Measurements from ENCODE around the gene SP140L. TPM values are rescaled to one million over a fixed set of nuclear protein-coding genes. Genes with fewer than 3 reads are reported as not detected.

SP140L gene
- total and polyA plus RNA-seq, 2 experiments from 2014 or later, result 8.0 to 11.5 TPM

DNA sequence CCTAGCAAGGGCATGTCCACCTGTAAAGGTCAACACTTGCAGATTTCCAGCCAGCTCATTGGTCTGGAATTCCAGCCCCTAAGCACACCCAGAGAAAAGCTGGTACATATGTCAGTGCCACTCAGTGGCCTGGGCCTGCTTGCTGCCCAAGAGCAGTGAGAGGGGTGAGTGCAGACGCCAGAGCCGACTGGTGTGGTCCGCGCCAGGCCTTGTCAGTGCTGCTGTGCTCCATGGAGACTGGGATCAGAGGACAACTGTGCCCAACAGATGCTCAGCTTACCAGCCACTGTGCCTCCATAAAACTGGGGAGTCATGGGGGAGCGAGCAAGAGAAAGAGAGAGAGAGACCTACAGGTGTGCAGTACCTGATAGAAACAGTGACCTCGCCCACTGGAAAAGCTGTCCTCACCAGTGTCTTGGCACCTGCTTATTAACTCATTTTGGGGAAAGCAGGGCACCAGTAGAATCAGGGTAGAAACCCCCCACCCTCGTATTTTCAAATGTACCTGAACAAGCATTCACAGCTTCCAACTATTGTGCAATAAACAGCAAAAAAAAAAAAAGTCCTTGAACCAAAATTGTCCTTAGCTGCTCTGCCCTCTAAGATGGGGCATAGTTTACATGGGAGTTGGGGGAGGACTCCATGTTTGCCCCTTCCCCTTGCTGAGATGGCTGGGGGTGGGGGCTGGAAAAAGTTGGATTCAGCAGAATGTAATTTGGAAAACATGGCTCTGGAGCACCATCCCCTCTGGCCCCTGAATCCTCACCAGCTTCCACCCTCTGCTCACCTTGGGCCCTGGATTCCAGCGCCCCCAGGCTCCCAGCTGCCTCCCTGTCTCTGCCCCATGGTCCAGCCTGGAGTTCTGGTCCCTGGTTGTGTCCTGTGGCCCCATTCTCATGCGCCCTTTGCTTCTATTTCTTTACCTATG, 1.4 kb upstream of the SP140L start:
- TF ChIP-seq EZH2phosphoT487 (IDR thresholded peaks at IDR 0.05; ENCODE audit: insufficient read depth, low read depth) (no peak), EZH2 (IDR thresholded peaks at IDR 0.05; ENCODE audit: insufficient read depth, poor library complexity, severe bottlenecking) (no peak)
- 89 to 96% methylated on average over 9 of the region's 9 CpGs for WGBS, 2 experiments (ENCODE audit: low coverage in 1 of 2, low lambda C conversion rate in 2 of 2, missing lambda C conversion rate in 2 of 2)
- Histone ChIP-seq H3F3A (ENCODE audit: insufficient read depth) (no peaks in the 10 kb centered on the region), H3K4me1 (ENCODE audit: insufficient read depth) (peaks cover 14% of the 10 kb centered on the region), H3K27ac (no peak overlapping the region), H3K9me2 (ENCODE audit: insufficient read depth) (no peaks in the 10 kb centered on the region), H4K20me1 (ENCODE audit: insufficient read depth) (no peaks in the 10 kb centered on the region), H3K4me3 (no peak overlapping the region), H2AFZ (no peak overlapping the region), H3K9ac (no peak overlapping the region), H3K79me2 (ENCODE audit: insufficient read depth) (peaks cover 35% of the 10 kb centered on the region), H3K9me3 (ENCODE audit: low read depth) (no peaks in the 10 kb centered on the region), H3K36me3 (ENCODE audit: low read depth) (0 out of 2 replicates have a peak, but pooled peaks cover 3% of the 10 kb centered on the region), H3K27me3 (replicated peaks; ENCODE audit: insufficient read depth) (no peaks in the 10 kb centered on the region), H3K4me2 (ENCODE audit: unreplicated experiment) (no peak overlapping the region)
- no peak for DNase-seq
- in situ Hi-C loops (cut with MboI), result no loop called here

DNA sequence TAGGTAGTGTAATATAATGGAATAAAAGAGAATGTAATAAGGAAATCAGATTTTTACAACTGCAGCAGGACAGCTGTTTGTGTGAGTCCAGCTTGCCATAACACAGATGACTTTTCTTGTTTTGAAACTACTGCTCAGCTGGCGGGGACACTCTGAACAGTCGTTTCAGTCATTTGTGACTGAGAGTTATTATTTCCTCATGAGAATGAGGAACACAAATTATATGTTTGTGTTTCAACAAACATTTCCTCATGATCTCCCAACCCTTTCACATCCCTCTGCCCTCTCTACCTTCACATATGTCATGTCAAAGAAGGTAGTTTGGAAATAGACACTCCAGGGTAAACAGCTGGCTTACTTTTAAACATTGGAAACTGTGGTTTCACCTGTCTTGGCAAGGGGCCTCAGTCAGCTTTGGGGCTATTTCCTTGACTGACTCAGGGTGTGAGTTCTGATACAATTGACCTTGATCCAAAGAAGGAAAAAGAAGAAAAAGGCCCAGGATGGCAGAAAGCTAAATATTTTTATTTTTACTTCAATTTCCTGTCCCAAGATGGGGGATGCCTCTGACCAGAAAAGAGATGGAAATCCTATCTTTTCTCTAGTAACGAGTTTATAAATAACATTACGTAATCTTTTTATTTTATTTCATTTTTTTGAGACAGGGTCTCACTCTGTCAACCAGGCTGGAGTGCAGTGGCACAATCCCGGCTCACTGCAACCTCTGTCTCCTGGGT, 593 bp downstream of the SP140L start:
- Histone ChIP-seq H3K9me2 (ENCODE audit: insufficient read depth) (no peaks in the 10 kb centered on the region), H3K9me3 (ENCODE audit: low read depth) (no peaks in the 10 kb centered on the region), H4K20me1 (ENCODE audit: insufficient read depth) (no peaks in the 10 kb centered on the region), H3K79me2 (ENCODE audit: insufficient read depth) (peaks cover 54% of the 10 kb centered on the region), H3F3A (ENCODE audit: insufficient read depth) (no peaks in the 10 kb centered on the region), H3K27me3 (replicated peaks; ENCODE audit: insufficient read depth) (no peaks in the 10 kb centered on the region), H3K4me2 (ENCODE audit: unreplicated experiment) (peak overlapping the region; percentile 93), H3K27ac (peak overlapping the region; percentile 80), H3K36me3 (ENCODE audit: low read depth) (0 out of 2 replicates have a peak, but pooled peaks cover 5% of the 10 kb centered on the region), H2AFZ (peak overlapping the region; percentile 97), H3K4me3 (peak overlapping the region; percentile 78), H3K4me1 (ENCODE audit: insufficient read depth) (peaks cover 14% of the 10 kb centered on the region), H3K9ac (peak overlapping the region; percentile 85)
- in situ Hi-C loops (cut with MboI), result no loop called here
- peak; percentile 35 for DNase-seq
- TF ChIP-seq EZH2phosphoT487 (IDR thresholded peaks at IDR 0.05; ENCODE audit: insufficient read depth, low read depth) (no peak), EZH2 (IDR thresholded peaks at IDR 0.05; ENCODE audit: insufficient read depth, poor library complexity, severe bottlenecking) (no peak)
- 65 to 70% methylated on average over 5 of the region's 5 CpGs for WGBS, 2 experiments (ENCODE audit: low coverage in 1 of 2, low lambda C conversion rate in 2 of 2, missing lambda C conversion rate in 2 of 2)

DNA sequence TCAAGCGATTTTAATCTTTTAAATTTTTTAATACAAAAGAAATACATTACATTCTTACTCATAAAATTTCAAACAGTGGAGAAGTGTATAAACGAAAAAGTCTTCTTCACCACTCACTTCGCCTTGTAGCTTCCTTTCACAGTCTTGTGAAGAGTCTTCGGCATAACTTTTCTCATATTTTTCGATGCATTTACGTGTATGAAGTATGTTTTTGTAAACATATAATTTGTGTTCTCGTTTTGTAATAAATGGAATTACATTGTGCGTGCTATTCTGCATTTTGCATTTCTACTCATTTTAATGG, 1.1 kb downstream of the SP140L start:
- Histone ChIP-seq H2AFZ (no peak overlapping the region), H3K9ac (peak overlapping the region; percentile 85; the same call in 1 of the 2 replicates), H3K27ac (no peak overlapping the region), H3K4me2 (ENCODE audit: unreplicated experiment) (peak overlapping the region; percentile 93), H3K9me2 (ENCODE audit: insufficient read depth) (no peaks in the 10 kb centered on the region), H3K4me3 (peak overlapping the region; percentile 78), H3K27me3 (replicated peaks; ENCODE audit: insufficient read depth) (no peaks in the 10 kb centered on the region), H4K20me1 (ENCODE audit: insufficient read depth) (no peaks in the 10 kb centered on the region), H3K36me3 (ENCODE audit: low read depth) (0 out of 2 replicates have a peak, but pooled peaks cover 5% of the 10 kb centered on the region), H3K9me3 (ENCODE audit: low read depth) (no peaks in the 10 kb centered on the region), H3K79me2 (ENCODE audit: insufficient read depth) (peaks cover 58% of the 10 kb centered on the region), H3K4me1 (ENCODE audit: insufficient read depth) (peaks cover 14% of the 10 kb centered on the region), H3F3A (ENCODE audit: insufficient read depth) (no peaks in the 10 kb centered on the region)
- in situ Hi-C loops (cut with MboI), result no loop called here
- WGBS, 2 experiments (ENCODE audit: low coverage in 1 of 2, low lambda C conversion rate in 2 of 2, missing lambda C conversion rate in 2 of 2), result 88 to 90% methylated on average over 8 of the region's 8 CpGs
- TF ChIP-seq EZH2 (IDR thresholded peaks at IDR 0.05; ENCODE audit: insufficient read depth, poor library complexity, severe bottlenecking) (no peak), EZH2phosphoT487 (IDR thresholded peaks at IDR 0.05; ENCODE audit: insufficient read depth, low read depth) (no peak)
- DNase-seq, result no peak

- H3K27me3 ChIP-seq (replicated peaks; ENCODE audit: insufficient read depth), result no peaks in the 10 kb centered on the region
- TF ChIP-seq EZH2 (IDR thresholded peaks at IDR 0.05; ENCODE audit: insufficient read depth, poor library complexity, severe bottlenecking) (no peak), EZH2phosphoT487 (IDR thresholded peaks at IDR 0.05; ENCODE audit: insufficient read depth, low read depth) (no peak)
- DNase-seq, result no peak
- H3F3A ChIP-seq (ENCODE audit: insufficient read depth), result no peaks in the 10 kb centered on the region
- no peak overlapping the region for H3K27ac ChIP-seq
- peaks cover 71% of the 10 kb centered on the region for H3K79me2 ChIP-seq (ENCODE audit: insufficient read depth)
- no peak overlapping the region for H3K4me3 ChIP-seq
- H2AFZ ChIP-seq, result no peak overlapping the region
- in situ Hi-C loops (cut with MboI), result no loop called here
- H3K4me1 ChIP-seq (ENCODE audit: insufficient read depth), result peaks cover 14% of the 10 kb centered on the region
- no peak overlapping the region for H3K9ac ChIP-seq
- H3K9me2 ChIP-seq (ENCODE audit: insufficient read depth), result no peaks in the 10 kb centered on the region
- peaks cover 15% of the 10 kb centered on the region; the same call in 1 of the 2 replicates for H3K36me3 ChIP-seq (ENCODE audit: low read depth)
- H4K20me1 ChIP-seq (ENCODE audit: insufficient read depth), result no peaks in the 10 kb centered on the region
- H3K9me3 ChIP-seq (ENCODE audit: low read depth), result no peaks in the 10 kb centered on the region
- WGBS, 2 experiments (ENCODE audit: low coverage in 1 of 2, low lambda C conversion rate in 2 of 2, missing lambda C conversion rate in 2 of 2), result 82 to 84% methylated on average over 7 of the region's 7 CpGs
- no peak overlapping the region for H3K4me2 ChIP-seq (ENCODE audit: unreplicated experiment)
These were observed 3.1 kb downstream of the SP140L start for GRCh38 chr2:230329946-230330605.
